Measurements from ENCODE around the gene GNG14.

DNA sequence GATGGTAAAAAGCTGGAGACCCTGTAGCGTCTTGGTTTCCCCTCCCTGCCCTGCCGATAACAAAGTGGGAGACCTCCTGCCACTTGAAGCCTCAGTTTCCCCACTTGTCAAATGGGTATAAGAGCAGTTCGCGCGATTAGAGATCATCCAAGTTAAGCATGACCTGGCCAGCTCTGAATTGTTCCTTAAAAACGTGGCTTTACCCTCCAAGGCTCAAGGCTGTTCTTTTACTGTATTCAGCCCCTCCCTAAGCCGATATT lies 35.5 kb downstream of the GNG14 start:
- TF ChIP-seq POLR2A (IDR thresholded peaks at IDR 0.05; ENCODE audit: low read depth, low read length) = no peak
- no peak for TF ChIP-seq POLR2AphosphoS5 (IDR thresholded peaks at IDR 0.05; ENCODE audit: low read depth, low read length)
- no peak for TF ChIP-seq TAF1 (IDR thresholded peaks at IDR 0.05; ENCODE audit: low read depth, low read length)
- TF ChIP-seq SPI1 (IDR thresholded peaks at IDR 0.05; ENCODE audit: low read depth, low read length) = no peak
- TF ChIP-seq POU2F2 (IDR thresholded peaks at IDR 0.05; ENCODE audit: low read depth, low read length) = no peak
- no peak for TF ChIP-seq PAX5 (IDR thresholded peaks at IDR 0.05; ENCODE audit: insufficient read depth, low read length, severe bottlenecking)
